ENCODE data around the gene CDH23. TPM values are rescaled to one million over a fixed set of nuclear protein-coding genes. Genes with fewer than 3 reads are reported as not detected.

CDH23 gene
- total and polyA plus RNA-seq, 2 of the 8 experiments (the other 6 are each of a cell fraction or from before 2014, with no cell fraction given), result 1.9 to 4.9 TPM

- H3K18ac ChIP-seq (ENCODE audit: extremely low read depth, low read length), result no peak overlapping the region
- no peaks in the 10 kb centered on the region for H3K79me2 ChIP-seq (ENCODE audit: control insufficient read depth in 1 of 2, insufficient read depth in 2 of 2, low read length in 2 of 2)
- H3K14ac ChIP-seq (ENCODE audit: insufficient read length), result no peak overlapping the region
- no peak overlapping the region for H3K4me3 ChIP-seq (ENCODE audit: extremely low read depth in 1 of 4, insufficient read depth in 2 of 4, low read depth in 3 of 4, low read length in 4 of 4)
- H3K23ac ChIP-seq (ENCODE audit: insufficient read length), result no peak overlapping the region
- no peak overlapping the region for H3K56ac ChIP-seq (replicated peaks; ENCODE audit: insufficient read length, low read depth, low read length)
- H2BK5ac ChIP-seq (ENCODE audit: low read depth, low read length), result no peak overlapping the region
- H3K4me2 ChIP-seq (ENCODE audit: insufficient read depth in 1 of 2, low read depth in 2 of 2, low read length in 2 of 2), result no peak overlapping the region
- peaks cover 26 to 40% (median 36%) of the 10 kb centered on the region in 4 experiments for H3K4me1 ChIP-seq (replicated peaks in 1 of 4; ENCODE audit: control insufficient read depth in 3 of 4, insufficient read depth in 4 of 4, low read length in 3 of 4)
- H3K27ac ChIP-seq (ENCODE audit: low read depth, low read length), result no peak overlapping the region
- no peaks in the 10 kb centered on the region for H3K79me1 ChIP-seq (ENCODE audit: low read depth, low read length)
- no peak overlapping the region for H2AFZ ChIP-seq (ENCODE audit: low read length)
- FAIRE-seq, result no peak
- H3K23me2 ChIP-seq (ENCODE audit: low read depth, low read length), result no peaks in the 10 kb centered on the region; the same call in 1 of the 2 replicates
- POLR2A ChIA-PET (ENCODE audit: partially characterized antibody), result interaction anchor here (1.5 kb wide), 1 partner anchor 23 kb away, joined by 3 read pairs; no protein-coding TSS in a partner anchor
- H2BK20ac ChIP-seq (ENCODE audit: low read length), result 0 out of 2 replicates have a peak overlapping the region, but pooled peaks have one; percentile 87
- H2BK120ac ChIP-seq (replicated peaks; ENCODE audit: low read depth, low read length), result no peak overlapping the region
- no peak overlapping the region for H2BK15ac ChIP-seq (ENCODE audit: low read length)
- TF ChIP-seq, protein P1, sequence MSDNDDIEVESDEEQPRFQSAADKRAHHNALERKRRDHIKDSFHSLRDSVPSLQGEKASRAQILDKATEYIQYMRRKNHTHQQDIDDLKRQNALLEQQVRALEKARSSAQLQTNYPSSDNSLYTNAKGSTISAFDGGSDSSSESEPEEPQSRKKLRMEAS (IDR thresholded peaks at IDR 0.05), result no peak
- 0 out of 2 replicates have a peak, but pooled peaks have one; percentile 50 for TF ChIP-seq KDM1A (IDR thresholded peaks at IDR 0.05; ENCODE audit: borderline replicate concordance, low read length)
- peak in 1 of 2 experiments; percentile 76; a peak in 1 of 4 replicates for TF ChIP-seq HDAC2 (IDR thresholded peaks at IDR 0.05; ENCODE audit: borderline replicate concordance in 1 of 2, low read depth in 2 of 2, low read length in 2 of 2)
- TF ChIP-seq NANOG (IDR thresholded peaks at IDR 0.05; ENCODE audit: insufficient read depth, low read depth, low read length, poor library complexity, severe bottlenecking), result no peak
- no peak for TF ChIP-seq SP2 (IDR thresholded peaks at IDR 0.05; ENCODE audit: low read length)
- H4K8ac ChIP-seq (ENCODE audit: extremely low read depth, insufficient read depth, low read length), result no peak overlapping the region
- CTCF ChIA-PET (ENCODE audit: partially characterized antibody), result interaction anchor here (0.7 to 4.6 kb wide), 14 partner anchors 10 to 340 kb away, joined by 3 to 46 read pairs (median 5); partner anchors contain the start of gene CDH23
- no peak for DNase-seq (ENCODE audit: low read depth in 1 of 2, low spot score in 2 of 2)
- H3K27me3 ChIP-seq (replicated peaks in 1 of 4; ENCODE audit: control insufficient read depth in 3 of 4, extremely low read depth in 1 of 4, insufficient read depth in 3 of 4, low read length in 3 of 4), result peaks cover 0 to 19% (median 13%) of the 10 kb centered on the region in 4 experiments; a peak in 4 of 7 replicates
- WGBS, 2 experiments (ENCODE audit: extremely low coverage in 1 of 2, insufficient coverage in 1 of 2, insufficient read length in 1 of 2, insufficient replicate concordance in 2 of 2, low coverage in 1 of 2, low lambda C conversion rate in 2 of 2, missing lambda C conversion rate in 1 of 2), result 84% methylated on average over 4 of the region's 4 CpGs; no CpG with 5 or more reads in 1 of the 2 experiments
- H4K91ac ChIP-seq (replicated peaks; ENCODE audit: insufficient read length, low read length), result no peak overlapping the region
- H2BK12ac ChIP-seq (ENCODE audit: low read depth, low read length), result 0 out of 2 replicates have a peak overlapping the region, but pooled peaks have one; percentile 95
- no peaks in the 10 kb centered on the region for H3K36me3 ChIP-seq (ENCODE audit: control insufficient read depth in 2 of 4, insufficient read depth in 4 of 4, low read length in 3 of 4)
- no peaks in the 10 kb centered on the region for H3K9me3 ChIP-seq (ENCODE audit: insufficient read depth in 2 of 2, low read depth in 1 of 2, low read length in 1 of 2)
- no peak overlapping the region for H3K9ac ChIP-seq (replicated peaks in 1 of 4; ENCODE audit: extremely low read depth in 1 of 4, low read depth in 3 of 4, low read length in 3 of 4)
- H3K4ac ChIP-seq (replicated peaks; ENCODE audit: insufficient read length, low read depth, low read length), result no peak overlapping the region
- no peak overlapping the region for H4K5ac ChIP-seq (ENCODE audit: insufficient read length, low read depth, low read length)
- H2AK5ac ChIP-seq (ENCODE audit: low read depth, low read length), result no peak overlapping the region; the same call in 1 of the 2 replicates
- H4K20me1 ChIP-seq (replicated peaks in 1 of 2; ENCODE audit: control insufficient read depth in 1 of 2, insufficient read depth in 2 of 2, low read length in 2 of 2), result no peaks in the 10 kb centered on the region
Observed at GRCh38 chr10:71660313-71660712, 263.6 kb downstream of the CDH23 start.
